OCI-LY1 (cell line): Measurements from ENCODE around the gene CNNM1.

Experiments used
- H2AFZ ChIP-seq: fragments of 200-600 bp; sonication (generic), shearing (Covaris generic); 2 replicates; pipeline ENCODE4 v1.6.0; 2014; ENCODE audit warnings: antibody characterized with exemption, mild to moderate bottlenecking, low read length
- H3F3A ChIP-seq: fragments of 200-600 bp; sonication (generic), shearing (Covaris generic); 2 replicates; pipeline ENCODE4 v1.6.0; 2014; ENCODE audit warnings: mild to moderate bottlenecking, antibody characterized with exemption, low read length, moderate library complexity; ENCODE audit not compliant: insufficient read depth
- H3K27ac ChIP-seq: fragments of 200-600 bp; sonication (generic); 2 replicates; pipeline ENCODE4 v1.5.1; 2014; ENCODE audit warnings: low read length, mixed run types, mild to moderate bottlenecking, low read depth; ENCODE audit not compliant: poor library complexity, severe bottlenecking
- H3K27me3 ChIP-seq: fragments of 200-600 bp; sonication (generic); 2 replicates; pipeline ENCODE4 v1.6.0; 2014; ENCODE audit warnings: antibody characterized with exemption, mild to moderate bottlenecking, low read length, moderate library complexity; ENCODE audit not compliant: insufficient read depth
- H3K36me3 ChIP-seq: fragments of 200-600 bp; sonication (generic); 2 replicates; pipeline ENCODE4 v1.6.1; 2014; ENCODE audit warnings: mild to moderate bottlenecking, antibody characterized with exemption, low read length, moderate library complexity, mixed read lengths; ENCODE audit not compliant: insufficient read depth
- H3K4me1 ChIP-seq: fragments of 200-600 bp; sonication (generic); 2 replicates; pipeline ENCODE4 v1.5.1; 2014; ENCODE audit warnings: mild to moderate bottlenecking, low read length, moderate library complexity; ENCODE audit not compliant: insufficient read depth, severe bottlenecking
- H3K4me2 ChIP-seq: fragments of 200-600 bp; sonication (generic), shearing (Covaris generic); 2 replicates; pipeline ENCODE4 v1.6.1; 2014; ENCODE audit warnings: low read length
- H3K4me3 ChIP-seq: fragments of 200-600 bp; sonication (generic); 2 replicates; pipeline ENCODE4 v1.5.1; 2014; ENCODE audit warnings: low read length, low read depth, mild to moderate bottlenecking, mixed read lengths; ENCODE audit not compliant: poor library complexity, severe bottlenecking
- H3K79me2 ChIP-seq: fragments of 200-600 bp; shearing (Covaris generic); 2 replicates; pipeline ENCODE4 v1.6.1; 2016; ENCODE audit warnings: mixed run types, low read length, mixed read lengths; ENCODE audit not compliant: insufficient read depth
- H3K9ac ChIP-seq: fragments of 200-600 bp; sonication (generic), shearing (Covaris generic); 2 replicates; pipeline ENCODE4 v1.6.1; 2014; ENCODE audit warnings: mild to moderate bottlenecking, low read length, mixed read lengths
- H3K9me2 ChIP-seq: fragments of 200-600 bp; sonication (generic), shearing (Covaris generic); 2 replicates; pipeline ENCODE4 v1.6.1; 2014; ENCODE audit warnings: low read depth, mild to moderate bottlenecking, low read length, mixed read lengths
- H3K9me3 ChIP-seq: fragments of 200-600 bp; shearing (Covaris generic); 2 replicates; pipeline ENCODE4 v1.6.1; 2014; ENCODE audit warnings: low read length, mixed read lengths
- H4K20me1 ChIP-seq: fragments of 200-600 bp; sonication (generic), shearing (Covaris generic); 2 replicates; pipeline ENCODE4 v1.6.0; 2016; ENCODE audit warnings: mild to moderate bottlenecking, low read length; ENCODE audit not compliant: insufficient read depth
- CTCF ChIP-seq: fragments of 200-600 bp; sonication (generic), shearing (Covaris generic); IDR thresholded peaks from 2 replicates; pipeline ENCODE4 v1.5.1; 2017; ENCODE audit warnings: mild to moderate bottlenecking, antibody characterized with exemption, low read length, moderate library complexity, mixed read lengths
- EZH2 ChIP-seq: fragments of 200-600 bp; sonication (generic), shearing (Covaris generic); IDR thresholded peaks from 2 replicates; pipeline ENCODE4 v1.8.0; 2017; ENCODE audit warnings: borderline replicate concordance, mixed run types, mild to moderate bottlenecking, antibody characterized with exemption, low read length, moderate library complexity, mixed read lengths

CNNM1 gene

GRCh38 chr10:99345350-99345749 lies 16.2 kb downstream of the CNNM1 start:
- no peak for TF ChIP-seq EZH2
- TF ChIP-seq CTCF: no peak
- Histone ChIP-seq H3F3A (no peaks in the 10 kb centered on the region), H3K27ac (no peak overlapping the region), H3K36me3 (no peaks in the 10 kb centered on the region), H3K9ac (no peak overlapping the region), H3K4me2 (no peak overlapping the region), H3K4me1 (no peaks in the 10 kb centered on the region), H2AFZ (no peak overlapping the region), H3K9me2 (no peaks in the 10 kb centered on the region), H3K9me3 (no peaks in the 10 kb centered on the region), H3K27me3 (no peaks in the 10 kb centered on the region), H3K4me3 (no peak overlapping the region), H4K20me1 (no peaks in the 10 kb centered on the region), H3K79me2 (no peaks in the 10 kb centered on the region)

- H3F3A ChIP-seq: no peaks in the 10 kb centered on the region
- H3K9me3 ChIP-seq: no peaks in the 10 kb centered on the region
- H3K4me2 ChIP-seq: no peak overlapping the region
- H3K79me2 ChIP-seq: no peaks in the 10 kb centered on the region
- TF ChIP-seq CTCF (no peak), EZH2 (no peak)
- H3K9ac ChIP-seq: no peak overlapping the region
- no peaks in the 10 kb centered on the region for H3K4me1 ChIP-seq
- H4K20me1 ChIP-seq: no peaks in the 10 kb centered on the region
- H3K9me2 ChIP-seq: no peaks in the 10 kb centered on the region
- H3K27ac ChIP-seq: no peak overlapping the region
- no peaks in the 10 kb centered on the region for H3K36me3 ChIP-seq
- no peak overlapping the region for H3K4me3 ChIP-seq
- H2AFZ ChIP-seq: no peak overlapping the region
- no peaks in the 10 kb centered on the region for H3K27me3 ChIP-seq
Observed at GRCh38 chr10:99346247-99346646, 17.1 kb downstream of the CNNM1 start.

- H3K9me2 ChIP-seq: no peaks in the 10 kb centered on the region
- no peaks in the 10 kb centered on the region for H3K9me3 ChIP-seq
- H4K20me1 ChIP-seq: no peaks in the 10 kb centered on the region
- TF ChIP-seq CTCF: no peak
- no peak for TF ChIP-seq EZH2
- no peaks in the 10 kb centered on the region for H3F3A ChIP-seq
- H3K4me2 ChIP-seq: no peak overlapping the region
- H3K9ac ChIP-seq: no peak overlapping the region
- H3K79me2 ChIP-seq: no peaks in the 10 kb centered on the region
- no peaks in the 10 kb centered on the region for H3K4me1 ChIP-seq
- H3K36me3 ChIP-seq: no peaks in the 10 kb centered on the region
- H2AFZ ChIP-seq: no peak overlapping the region
- no peaks in the 10 kb centered on the region for H3K27me3 ChIP-seq
- H3K27ac ChIP-seq: no peak overlapping the region
- H3K4me3 ChIP-seq: no peak overlapping the region
Observed at GRCh38 chr10:99347672-99348071, 18.5 kb downstream of the CNNM1 start.
